HepG2 (cell line): Measurements from ENCODE around the gene KATNB1. TPM values are rescaled to one million over a fixed set of nuclear protein-coding genes. Genes with fewer than 3 reads are reported as not detected.
"Not testable (repeated sequence)": the region's sequence is repeated elsewhere in the genome, so short reads cannot be mapped to it uniquely, and the experiment has no call there.

Experiments
- CEBPG ChIP-seq: IDR thresholded peaks from 2 replicates; pipeline ENCODE4 v1.6.1; 2016
- DBP ChIP-seq: sonication (generic); formaldehyde crosslinking; IDR thresholded peaks from 2 replicates; pipeline ENCODE4 v1.4.0; 2020; ENCODE audit warnings: missing genetic modification reagents; ENCODE audit errors: not compliant biosample characterization
- DMAP1 ChIP-seq: IDR thresholded peaks from 2 replicates; pipeline ENCODE4 v1.6.1; 2016
- FOXA1 ChIP-seq, 2 experiments: fragments of 450-650 bp in 1 of 2; sonication (generic) in 1 of 2; formaldehyde crosslinking in 1 of 2; IDR thresholded peaks; 2 replicates each; pipeline versions ENCODE4 v1.4.0 to v1.6.1; 2016 to 2020; ENCODE audit warnings: missing genetic modification reagents in 1 of 2
- HOXA3 ChIP-seq: sonication (generic); formaldehyde crosslinking; IDR thresholded peaks from 2 replicates; pipeline ENCODE4 v1.5.0; 2020; ENCODE audit warnings: missing genetic modification reagents
- HOXA5 ChIP-seq: sonication (generic); formaldehyde crosslinking; IDR thresholded peaks from 2 replicates; pipeline ENCODE4 v1.4.0; 2020; ENCODE audit warnings: missing genetic modification reagents
- JUND ChIP-seq: sonication (generic); formaldehyde crosslinking; IDR thresholded peaks from 2 replicates; pipeline ENCODE4 v1.8.0; 2022; ENCODE audit warnings: mild to moderate bottlenecking, missing genetic modification reagents
- KLF16 ChIP-seq, 2 experiments: sonication (generic) in 1 of 2; formaldehyde crosslinking in 1 of 2; IDR thresholded peaks; 2 replicates each; pipeline versions ENCODE4 v1.6.1 to v1.8.0; 2016 to 2023; ENCODE audit warnings: missing genetic modification reagents in 2 of 2, missing compliant biosample characterization in 1 of 2
- NR2F2 ChIP-seq: IDR thresholded peaks from 2 replicates; pipeline ENCODE4 v1.6.1; 2012; ENCODE audit warnings: low read depth, inconsistent platforms, borderline replicate concordance
- REST ChIP-seq, 2 experiments: IDR thresholded peaks; 2 replicates each; pipeline ENCODE4 v1.6.1; 2011 to 2012; ENCODE audit warnings: low read length in 2 of 2, borderline replicate concordance in 1 of 2, low read depth in 1 of 2, mild to moderate bottlenecking in 1 of 2, moderate library complexity in 1 of 2
- TARDBP ChIP-seq: sonication (generic); formaldehyde crosslinking; IDR thresholded peaks from 2 replicates; pipeline ENCODE4 v1.8.0; 2022; ENCODE audit warnings: mild to moderate bottlenecking, missing genetic modification reagents
- TFAP4 ChIP-seq: sonication (generic); IDR thresholded peaks from 2 replicates; pipeline ENCODE4 v1.6.1; 2016; ENCODE audit warnings: low read depth, borderline replicate concordance
- THAP11 ChIP-seq: IDR thresholded peaks from 2 replicates; pipeline ENCODE4 v1.6.1; 2016; ENCODE audit warnings: missing biosample characterization, missing genetic modification reagents
- ZBTB4 ChIP-seq: sonication (generic); formaldehyde crosslinking; IDR thresholded peaks from 2 replicates; pipeline ENCODE4 v1.4.0; 2020; ENCODE audit warnings: missing genetic modification reagents, mild to moderate bottlenecking, borderline replicate concordance
- ZNF225 ChIP-seq: sonication (generic); formaldehyde crosslinking; IDR thresholded peaks from 2 replicates; pipeline ENCODE4 v1.4.0; 2020; ENCODE audit warnings: mild to moderate bottlenecking, missing genetic modification reagents
- ZNF281 ChIP-seq: sonication (generic); formaldehyde crosslinking; IDR thresholded peaks from 2 replicates; pipeline ENCODE4 v1.4.0; 2020; ENCODE audit warnings: missing genetic modification reagents, borderline replicate concordance
- ZSCAN31 ChIP-seq: sonication (generic); formaldehyde crosslinking; IDR thresholded peaks from 2 replicates; pipeline ENCODE4 v1.5.0; 2020; ENCODE audit warnings: low read depth, mild to moderate bottlenecking, missing genetic modification reagents
- ZSCAN9 ChIP-seq: IDR thresholded peaks from 2 replicates; pipeline ENCODE4 v1.6.1; 2016; ENCODE audit warnings: borderline replicate concordance
- polyA plus RNA-seq, 8 experiments: library from polyadenylated mRNA; depleted of rRNA in 3 of 8; stranded (reverse) in 7 of 8; unstranded in 1 of 8; fragments of >200 nt; fragmentation: Illumina TruSeq in 4 of 8; extraction: Trizol in 4 of 8; gene quantifications; 2 replicates each; pipeline versions ENCODE4 v1.2.1 to v1.2.3, GENCODE V29; 2011 to 2016; ENCODE audit warnings: low read depth in 4 of 8, missing spikeins in 1 of 8, mixed read lengths in 1 of 8; ENCODE audit not compliant: insufficient read depth in 1 of 8
- total RNA-seq, 5 experiments: library from RNA; depleted of rRNA; stranded (reverse); fragments of >200 nt; fragmentation: Illumina TruSeq; extraction: Trizol; gene quantifications; 2 replicates each; pipeline ENCODE4 v1.2.3, GENCODE V29; 2016; ENCODE audit warnings: low read depth in 1 of 5

The KATNB1 gene
- total and polyA plus RNA-seq, 2 of the 13 experiments (the other 11 are each of a cell fraction or from before 2014, with no cell fraction given): 31.5 to 43.5 TPM

DNA sequence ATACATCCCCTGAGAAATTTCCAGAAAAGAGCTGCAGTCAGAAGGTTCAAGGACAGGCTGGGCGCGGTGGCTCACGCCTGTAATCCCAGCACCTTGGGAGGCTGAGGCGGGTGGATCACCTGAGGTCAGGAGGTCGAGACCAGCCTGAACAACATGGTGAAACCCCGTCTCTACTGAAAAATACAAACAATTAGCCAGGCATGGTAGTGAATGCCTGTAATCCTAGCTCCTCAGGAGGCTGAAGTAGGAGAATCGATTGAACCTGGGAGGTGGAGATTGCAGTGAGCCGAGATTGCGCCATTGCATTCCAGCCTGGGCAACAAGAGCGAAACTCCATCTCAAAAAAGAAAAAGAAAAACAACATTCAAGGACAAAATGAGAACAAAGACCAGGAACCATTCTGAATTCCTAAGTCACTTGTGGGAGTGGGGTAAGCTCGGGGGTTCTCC lies 47.1 kb downstream of the KATNB1 start (continued):
- TF ChIP-seq REST (IDR thresholded peaks at IDR 0.05; ENCODE audit: borderline replicate concordance in 1 of 2, low read depth in 1 of 2, low read length in 2 of 2) (peak in 1 of 2 experiments; percentile 62; a peak in 2 of 4 replicates), DBP (peak; percentile 32), ZSCAN31 (peak; percentile 55; the same call in 1 of the 2 replicates), TFAP4 (peak; percentile 46; the same call in 1 of the 2 replicates), DMAP1 (CRISPR knock-in tag) (peak; percentile 52), JUND (CRISPR knock-in tag) (peak; percentile 34; the same call in 1 of the 2 replicates), CEBPG (peak; percentile 98), KLF16 (CRISPR knock-in tag; IDR thresholded peaks at IDR 0.05) (peak in 1 of 2 experiments; percentile 93; a peak in 2 of 4 replicates), HOXA3 (CRISPR knock-in tag) (peak; percentile 88), ZNF281 (CRISPR knock-in tag) (peak; percentile 9; the same call in 1 of the 2 replicates), HOXA5 (CRISPR knock-in tag) (peak; percentile 84), THAP11 (CRISPR knock-in tag) (peak; percentile 77), ZSCAN9 (CRISPR knock-in tag) (0 out of 2 replicates have a peak, but pooled peaks have one; percentile 45), FOXA1 (CRISPR knock-in tag; IDR thresholded peaks at IDR 0.05) (peak; percentile 38; the same call in 1 of the 2 replicates), ZBTB4 (CRISPR knock-in tag) (peak; percentile 62; the same call in 1 of the 2 replicates), NR2F2 (peak; percentile 73; the same call in 1 of the 2 replicates), ZNF225 (0 out of 2 replicates have a peak, but pooled peaks have one; percentile 43), TARDBP (CRISPR knock-in tag) (peak; percentile 79; the same call in 1 of the 2 replicates)
- not testable (repeated sequence) for TF ChIP-seq FOXA1 (IDR thresholded peaks at IDR 0.05)
